ENCODE data around the gene B3GNT4.
"Not testable (repeated sequence)": the region's sequence is repeated elsewhere in the genome, so short reads cannot be mapped to it uniquely, and the experiment has no call there.

Gene B3GNT4

GRCh38 chr12:122189626-122190475 is 13.7 kb upstream of the B3GNT4 start:
- DNase-seq (ENCODE audit: low read depth), result no peak

- DNase-seq (ENCODE audit: low read depth), result peak; percentile 26
These were observed 12.5 kb upstream of the B3GNT4 start for GRCh38 chr12:122190842-122191668.

GRCh38 chr12:122192441-122192840 is 11.1 kb upstream of the B3GNT4 start:
- no peak for DNase-seq (ENCODE audit: low read depth)

GRCh38 chr12:122194804-122195203 is 8.7 kb upstream of the B3GNT4 start:
- DNase-seq (ENCODE audit: low read depth), result no peak

GRCh38 chr12:122195405-122195804 is 8.1 kb upstream of the B3GNT4 start:
- no peak for DNase-seq (ENCODE audit: low read depth)

- no peak for DNase-seq (ENCODE audit: low read depth)
These were observed 5.9 kb upstream of the B3GNT4 start for GRCh38 chr12:122197612-122197966.

- no peak for DNase-seq (ENCODE audit: low read depth)
These were observed 3.8 kb upstream of the B3GNT4 start for GRCh38 chr12:122199484-122200355.

- DNase-seq (ENCODE audit: low read depth), result no peak
These were observed 2.9 kb upstream of the B3GNT4 start for GRCh38 chr12:122200541-122201175.

- no peak for DNase-seq (ENCODE audit: low read depth)
These were observed 2.1 kb upstream of the B3GNT4 start for GRCh38 chr12:122201381-122201780.

GRCh38 chr12:122202017-122202416 is 1.5 kb upstream of the B3GNT4 start:
- DNase-seq (ENCODE audit: low read depth), result no peak

- DNase-seq (ENCODE audit: low read depth), result not testable (repeated sequence)
These were observed 698 bp upstream of the B3GNT4 start for GRCh38 chr12:122202811-122203210.

GRCh38 chr12:122204167-122205052 is 901 bp downstream of the B3GNT4 start:
- DNase-seq (ENCODE audit: low read depth), result no peak

GRCh38 chr12:122205053-122205925 is 1.8 kb downstream of the B3GNT4 start:
- no peak for DNase-seq (ENCODE audit: low read depth)

- no peak for DNase-seq (ENCODE audit: low read depth)
These were observed 2.8 kb downstream of the B3GNT4 start for GRCh38 chr12:122206111-122206881.

- DNase-seq (ENCODE audit: low read depth), result no peak
These were observed 3.5 kb downstream of the B3GNT4 start for GRCh38 chr12:122206976-122207375.

- DNase-seq (ENCODE audit: low read depth), result no peak
These were observed 3.9 kb downstream of the B3GNT4 start for GRCh38 chr12:122207391-122207790.

- no peak for DNase-seq (ENCODE audit: low read depth)
These were observed 4.7 kb downstream of the B3GNT4 start for GRCh38 chr12:122208073-122208820.

- no peak for DNase-seq (ENCODE audit: low read depth)
These were observed 12.3 kb downstream of the B3GNT4 start for GRCh38 chr12:122215771-122216170.
